Measurements from ENCODE around the gene CACNA1I.

DNA sequence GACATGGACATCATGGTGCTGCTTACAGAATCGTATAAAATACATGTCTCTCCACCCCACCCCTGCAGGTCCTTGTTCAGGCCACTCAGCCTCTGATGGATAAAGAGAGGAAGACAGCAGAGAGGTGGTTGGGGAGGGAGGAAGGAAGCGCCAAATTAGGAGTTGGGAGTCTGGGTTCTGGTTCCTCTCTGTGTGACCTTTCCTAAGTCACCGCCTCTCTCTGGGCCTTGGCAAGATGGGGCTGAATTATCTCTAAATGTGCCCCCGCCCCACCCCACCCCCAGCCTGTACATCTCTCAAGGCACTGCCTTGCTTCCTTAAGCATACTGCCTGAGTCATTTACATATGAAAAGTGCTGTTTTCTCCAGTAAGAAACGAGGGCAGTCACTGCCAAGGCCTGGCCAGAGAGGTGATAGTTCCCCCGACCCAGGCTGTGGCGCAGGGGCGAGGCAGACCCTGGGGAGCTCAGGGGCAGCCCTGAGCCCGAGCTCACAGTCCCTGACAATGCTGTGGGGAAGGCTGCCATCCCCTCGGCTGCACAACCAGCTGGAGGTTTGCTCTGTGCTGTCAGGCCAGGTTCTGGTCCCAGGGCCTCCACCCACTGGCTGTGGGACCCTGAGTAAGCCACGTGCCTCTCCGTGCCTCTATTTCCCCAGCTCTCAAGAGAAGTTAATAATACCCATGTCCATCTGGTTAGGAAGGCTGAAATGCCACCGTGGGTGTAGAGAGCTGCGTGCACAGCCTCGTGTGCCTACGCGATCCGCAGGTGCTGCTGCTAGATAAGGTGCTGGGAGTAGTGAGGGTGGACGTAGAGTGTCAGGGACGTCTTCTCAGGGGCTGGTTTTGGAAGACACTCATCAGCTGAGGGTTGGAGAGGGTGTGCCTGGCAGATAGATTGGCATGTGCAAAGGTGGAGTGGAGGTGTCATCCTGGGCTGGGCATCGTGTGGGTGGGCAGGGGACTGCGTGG, 55.3 kb downstream of the CACNA1I start:
- TF ChIP-seq L3MBTL2 (conservative IDR thresholded peaks at IDR 0.05), result no peak
- TF ChIP-seq HDGF (IDR thresholded peaks at IDR 0.05; ENCODE audit: borderline replicate concordance), result no peak
- TF ChIP-seq FOXM1 (IDR thresholded peaks at IDR 0.05; ENCODE audit: borderline replicate concordance), result no peak
- no peak for TF ChIP-seq FOXK2 (IDR thresholded peaks at IDR 0.05)
- TF ChIP-seq BHLHE40 (IDR thresholded peaks at IDR 0.05; ENCODE audit: borderline replicate concordance), result no peak
- TF ChIP-seq SP1 (IDR thresholded peaks at IDR 0.05), result no peak
- TF ChIP-seq TARDBP (IDR thresholded peaks at IDR 0.05), result no peak
- no peak for TF ChIP-seq NFRKB (IDR thresholded peaks at IDR 0.05)
- no peak for TF ChIP-seq LEF1 (IDR thresholded peaks at IDR 0.05; ENCODE audit: borderline replicate concordance)
- no peak for TF ChIP-seq ELF4 (IDR thresholded peaks at IDR 0.05)
- no peak for TF ChIP-seq ZNF384 (IDR thresholded peaks at IDR 0.05)
- TF ChIP-seq CTBP1 (IDR thresholded peaks at IDR 0.05; ENCODE audit: borderline replicate concordance), result no peak
- TF ChIP-seq SUZ12 (IDR thresholded peaks at IDR 0.05), result no peak
